GM12891 (cell line): ENCODE measurements around the gene WDFY2.

Experiments
- PAX5 ChIP-seq: IDR thresholded peaks from 2 replicates; pipeline ENCODE4 v1.6.1; 2011; ENCODE audit warnings: low read length, moderate library complexity, mild to moderate bottlenecking; ENCODE audit not compliant: insufficient read depth, severe bottlenecking
- POLR2A ChIP-seq: IDR thresholded peaks from 2 replicates; pipeline ENCODE4 v1.6.1; 2011; ENCODE audit warnings: low read depth, low read length, control low read depth
- POLR2AphosphoS5 ChIP-seq: IDR thresholded peaks from 2 replicates; pipeline ENCODE4 v1.6.1; 2011; ENCODE audit warnings: low read depth, low read length, control low read depth
- POU2F2 ChIP-seq: IDR thresholded peaks from 2 replicates; pipeline ENCODE4 v1.6.1; 2011; ENCODE audit warnings: low read depth, mild to moderate bottlenecking, control low read depth, low read length, moderate library complexity
- SPI1 ChIP-seq: IDR thresholded peaks from 2 replicates; pipeline ENCODE4 v1.6.1; 2011; ENCODE audit warnings: low read depth, low read length, control low read depth
- TAF1 ChIP-seq: IDR thresholded peaks from 2 replicates; pipeline ENCODE4 v1.6.1; 2011; ENCODE audit warnings: low read depth, low read length, control low read depth

GRCh38 chr13:51765142-51765515, 180.9 kb downstream of the WDFY2 start:
- 0 out of 2 replicates have a peak, but pooled peaks have one; percentile 8 for TF ChIP-seq POLR2A
- TF ChIP-seq POLR2AphosphoS5: no peak; the same call in 1 of the 2 replicates
- TF ChIP-seq TAF1: no peak
- TF ChIP-seq PAX5: no peak
- TF ChIP-seq SPI1: no peak
- no peak for TF ChIP-seq POU2F2
